ENCODE measurements around the gene PCBD1. TPM values are rescaled to one million over a fixed set of nuclear protein-coding genes. Genes with fewer than 3 reads are reported as not detected.
"Not testable (repeated sequence)": the region's sequence is repeated elsewhere in the genome, so short reads cannot be mapped to it uniquely, and the experiment has no call there.

PCBD1 gene
- total RNA-seq, 1 donor: 19.9 TPM

DNA sequence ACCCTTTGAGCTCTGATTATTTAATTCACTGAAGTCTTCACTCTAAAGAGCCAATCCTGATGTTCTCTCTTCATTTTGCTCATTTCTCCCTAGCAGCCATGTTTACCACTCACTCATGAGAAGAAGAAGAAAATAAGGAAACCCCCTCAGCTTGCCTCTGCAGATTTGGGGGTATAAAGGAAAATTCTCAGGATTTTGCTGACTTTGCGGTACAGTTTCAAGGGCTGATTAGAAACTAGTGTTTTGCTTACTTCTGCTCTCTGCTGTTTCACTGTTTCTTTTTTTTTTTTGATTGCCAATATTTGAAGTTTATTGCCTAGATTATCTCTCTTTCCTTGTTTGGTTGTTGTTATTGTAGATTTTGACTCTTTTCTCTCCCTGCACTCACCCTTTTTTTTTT, 23.4 kb downstream of the PCBD1 start:
- no peak overlapping the region for H3K4me3 ChIP-seq (ENCODE audit: insufficient read depth, low read length)
- no peaks in the 10 kb centered on the region for H3K9me3 ChIP-seq (ENCODE audit: low read depth, low read length)
- H3K27me3 ChIP-seq (ENCODE audit: insufficient read depth, low read length): no peaks in the 10 kb centered on the region
- no peak overlapping the region for H3K4me2 ChIP-seq (ENCODE audit: insufficient read depth, low read length)
- no peak for DNase-seq (ENCODE audit: insufficient read length, low spot score, missing footprints)
- no peaks in the 10 kb centered on the region for H3K79me2 ChIP-seq (ENCODE audit: insufficient read depth, low read length)
- H4K20me1 ChIP-seq (ENCODE audit: insufficient read depth, low read length): no peaks in the 10 kb centered on the region
- TF ChIP-seq, protein P1, sequence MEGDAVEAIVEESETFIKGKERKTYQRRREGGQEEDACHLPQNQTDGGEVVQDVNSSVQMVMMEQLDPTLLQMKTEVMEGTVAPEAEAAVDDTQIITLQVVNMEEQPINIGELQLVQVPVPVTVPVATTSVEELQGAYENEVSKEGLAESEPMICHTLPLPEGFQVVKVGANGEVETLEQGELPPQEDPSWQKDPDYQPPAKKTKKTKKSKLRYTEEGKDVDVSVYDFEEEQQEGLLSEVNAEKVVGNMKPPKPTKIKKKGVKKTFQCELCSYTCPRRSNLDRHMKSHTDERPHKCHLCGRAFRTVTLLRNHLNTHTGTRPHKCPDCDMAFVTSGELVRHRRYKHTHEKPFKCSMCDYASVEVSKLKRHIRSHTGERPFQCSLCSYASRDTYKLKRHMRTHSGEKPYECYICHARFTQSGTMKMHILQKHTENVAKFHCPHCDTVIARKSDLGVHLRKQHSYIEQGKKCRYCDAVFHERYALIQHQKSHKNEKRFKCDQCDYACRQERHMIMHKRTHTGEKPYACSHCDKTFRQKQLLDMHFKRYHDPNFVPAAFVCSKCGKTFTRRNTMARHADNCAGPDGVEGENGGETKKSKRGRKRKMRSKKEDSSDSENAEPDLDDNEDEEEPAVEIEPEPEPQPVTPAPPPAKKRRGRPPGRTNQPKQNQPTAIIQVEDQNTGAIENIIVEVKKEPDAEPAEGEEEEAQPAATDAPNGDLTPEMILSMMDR (IDR thresholded peaks at IDR 0.05; ENCODE audit: extremely low read depth, low read depth, low read length): no peak
- no peak overlapping the region for H2AFZ ChIP-seq (ENCODE audit: low read length)
- H3K27ac ChIP-seq (ENCODE audit: low read depth, low read length): no peak overlapping the region
- H3K4me1 ChIP-seq (ENCODE audit: insufficient read depth, low read length): no peaks in the 10 kb centered on the region
- peaks cover 9% of the 10 kb centered on the region for H3K36me3 ChIP-seq (ENCODE audit: insufficient read depth, low read length)

DNA sequence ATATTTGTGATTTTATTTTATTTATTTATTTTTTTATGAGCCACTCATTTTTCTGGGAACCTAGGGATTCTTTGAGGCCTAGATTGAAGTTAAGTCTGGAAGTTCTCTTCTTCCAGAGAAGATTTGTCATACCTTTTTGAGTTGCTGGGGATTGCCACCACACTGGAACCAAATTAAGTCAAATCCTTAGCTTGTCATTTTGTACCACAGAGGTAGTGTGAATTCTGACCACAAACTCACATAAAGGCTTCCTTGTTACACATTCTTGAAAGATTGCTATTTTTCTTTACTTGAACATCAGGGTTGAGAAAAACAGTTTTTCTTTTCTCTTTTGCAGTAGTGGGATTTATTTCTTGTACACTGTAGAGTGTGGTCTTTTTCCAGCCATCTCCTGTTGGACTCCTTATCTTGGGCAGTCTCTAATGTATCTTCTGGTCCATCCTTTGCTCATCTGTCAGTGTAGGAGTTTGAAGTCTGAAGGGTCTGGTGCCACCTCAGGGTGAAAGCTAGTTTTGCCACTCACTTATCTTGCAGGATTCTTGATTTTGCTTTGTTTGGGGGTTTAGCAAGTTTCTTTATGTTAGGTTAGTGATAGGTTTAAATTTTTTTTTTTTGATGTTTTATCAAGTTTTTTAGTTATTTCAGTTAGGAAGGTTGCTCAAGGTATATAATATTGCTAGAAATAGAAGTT, 24.8 kb downstream of the PCBD1 start:
- Histone ChIP-seq H2AFZ (ENCODE audit: low read length) (no peak overlapping the region), H3K36me3 (ENCODE audit: insufficient read depth, low read length) (peaks cover 14% of the 10 kb centered on the region), H3K79me2 (ENCODE audit: insufficient read depth, low read length) (no peaks in the 10 kb centered on the region), H3K4me3 (ENCODE audit: insufficient read depth, low read length) (no peak overlapping the region), H3K27ac (ENCODE audit: low read depth, low read length) (no peak overlapping the region), H4K20me1 (ENCODE audit: insufficient read depth, low read length) (no peaks in the 10 kb centered on the region), H3K4me1 (ENCODE audit: insufficient read depth, low read length) (no peaks in the 10 kb centered on the region), H3K9me3 (ENCODE audit: low read depth, low read length) (no peaks in the 10 kb centered on the region), H3K27me3 (ENCODE audit: insufficient read depth, low read length) (no peaks in the 10 kb centered on the region), H3K4me2 (ENCODE audit: insufficient read depth, low read length) (no peak overlapping the region)
- TF ChIP-seq, protein P1 (IDR thresholded peaks at IDR 0.05; ENCODE audit: extremely low read depth, low read depth, low read length): peak; percentile 26
- no peak for DNase-seq (ENCODE audit: insufficient read length, low spot score, missing footprints)

DNA sequence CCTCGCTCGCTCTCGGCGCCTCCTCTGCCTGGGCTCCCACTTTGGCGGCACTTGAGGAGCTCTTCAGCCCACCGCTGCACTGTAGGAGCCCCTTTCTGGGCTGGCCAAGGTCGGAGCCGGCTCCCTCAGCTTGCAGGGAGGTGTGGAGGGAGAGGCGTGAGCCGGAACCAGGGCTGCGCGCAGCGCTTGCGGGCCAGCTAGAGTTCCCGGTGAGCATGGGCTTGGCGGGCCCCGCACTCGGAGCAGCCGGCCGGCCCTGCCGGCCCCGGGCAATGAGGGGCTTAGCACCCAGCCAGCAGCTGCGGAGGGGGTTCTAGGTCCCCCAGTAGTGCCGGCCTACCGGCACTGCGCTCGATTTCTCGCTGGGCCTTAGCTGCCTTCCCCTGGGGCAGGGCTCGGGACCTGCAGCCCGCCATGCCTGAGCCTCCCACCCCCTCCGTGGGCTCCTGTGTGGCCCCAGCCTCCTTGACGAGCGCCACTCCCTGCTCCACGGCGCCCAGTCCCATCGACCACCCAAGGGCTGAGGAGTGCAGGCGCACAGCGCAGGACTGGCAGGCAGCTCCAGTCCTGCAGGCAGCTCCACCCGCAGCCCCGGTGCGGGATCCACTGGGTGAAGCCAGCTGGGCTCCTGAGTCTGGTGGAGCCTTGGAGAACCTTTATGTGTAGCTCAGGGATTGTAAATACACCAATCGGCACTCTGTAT, 26.7 kb downstream of the PCBD1 start:
- H3K4me1 ChIP-seq (ENCODE audit: insufficient read depth, low read length); H3K79me2 ChIP-seq (ENCODE audit: insufficient read depth, low read length); H3K27ac ChIP-seq (ENCODE audit: low read depth, low read length); H3K4me2 ChIP-seq (ENCODE audit: insufficient read depth, low read length); H2AFZ ChIP-seq (ENCODE audit: low read length); H4K20me1 ChIP-seq (ENCODE audit: insufficient read depth, low read length); H3K4me3 ChIP-seq (ENCODE audit: insufficient read depth, low read length); H3K9me3 ChIP-seq (ENCODE audit: low read depth, low read length); H3K27me3 ChIP-seq (ENCODE audit: insufficient read depth, low read length); DNase-seq (ENCODE audit: insufficient read length, low spot score, missing footprints): not testable (repeated sequence)
- peaks cover 23% of the 10 kb centered on the region for H3K36me3 ChIP-seq (ENCODE audit: insufficient read depth, low read length)

DNA sequence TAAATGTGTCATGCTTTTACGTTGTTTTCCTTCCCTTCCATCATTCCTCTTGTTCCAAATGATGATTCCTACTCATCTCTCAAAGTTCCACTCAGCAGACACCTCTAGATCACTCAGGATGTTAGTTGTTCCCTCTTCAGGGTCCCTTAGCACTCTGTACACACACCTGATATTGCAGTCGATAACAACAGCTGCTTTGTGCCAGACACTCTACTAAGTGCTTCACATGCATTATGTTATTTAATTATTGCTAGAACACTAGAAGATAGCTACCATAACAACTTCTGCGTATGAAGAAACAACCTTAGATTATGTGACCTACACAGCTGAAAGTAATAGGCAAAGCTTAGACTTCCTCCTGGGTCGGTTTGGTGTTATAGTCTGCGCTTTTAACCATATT, 29.6 kb downstream of the PCBD1 start:
- Histone ChIP-seq H3K4me1 (ENCODE audit: insufficient read depth, low read length) (no peaks in the 10 kb centered on the region), H4K20me1 (ENCODE audit: insufficient read depth, low read length) (no peaks in the 10 kb centered on the region), H3K9me3 (ENCODE audit: low read depth, low read length) (no peaks in the 10 kb centered on the region), H3K4me3 (ENCODE audit: insufficient read depth, low read length) (no peak overlapping the region), H3K27me3 (ENCODE audit: insufficient read depth, low read length) (no peaks in the 10 kb centered on the region), H3K4me2 (ENCODE audit: insufficient read depth, low read length) (no peak overlapping the region), H3K79me2 (ENCODE audit: insufficient read depth, low read length) (no peaks in the 10 kb centered on the region), H2AFZ (ENCODE audit: low read length) (no peak overlapping the region), H3K27ac (ENCODE audit: low read depth, low read length) (no peak overlapping the region), H3K36me3 (ENCODE audit: insufficient read depth, low read length) (peaks cover 23% of the 10 kb centered on the region)
- no peak for DNase-seq (ENCODE audit: insufficient read length, low spot score, missing footprints)
- TF ChIP-seq, protein P1 (IDR thresholded peaks at IDR 0.05; ENCODE audit: extremely low read depth, low read depth, low read length): no peak

Measured in osteoblast (primary cell).